Measurements from ENCODE around the gene FRMD4A. TPM values are rescaled to one million over a fixed set of nuclear protein-coding genes. Genes with fewer than 3 reads are reported as not detected.

FRMD4A gene
- total RNA-seq, 2 donors from 2014 or later, result 22.3 to 22.4 TPM

DNA sequence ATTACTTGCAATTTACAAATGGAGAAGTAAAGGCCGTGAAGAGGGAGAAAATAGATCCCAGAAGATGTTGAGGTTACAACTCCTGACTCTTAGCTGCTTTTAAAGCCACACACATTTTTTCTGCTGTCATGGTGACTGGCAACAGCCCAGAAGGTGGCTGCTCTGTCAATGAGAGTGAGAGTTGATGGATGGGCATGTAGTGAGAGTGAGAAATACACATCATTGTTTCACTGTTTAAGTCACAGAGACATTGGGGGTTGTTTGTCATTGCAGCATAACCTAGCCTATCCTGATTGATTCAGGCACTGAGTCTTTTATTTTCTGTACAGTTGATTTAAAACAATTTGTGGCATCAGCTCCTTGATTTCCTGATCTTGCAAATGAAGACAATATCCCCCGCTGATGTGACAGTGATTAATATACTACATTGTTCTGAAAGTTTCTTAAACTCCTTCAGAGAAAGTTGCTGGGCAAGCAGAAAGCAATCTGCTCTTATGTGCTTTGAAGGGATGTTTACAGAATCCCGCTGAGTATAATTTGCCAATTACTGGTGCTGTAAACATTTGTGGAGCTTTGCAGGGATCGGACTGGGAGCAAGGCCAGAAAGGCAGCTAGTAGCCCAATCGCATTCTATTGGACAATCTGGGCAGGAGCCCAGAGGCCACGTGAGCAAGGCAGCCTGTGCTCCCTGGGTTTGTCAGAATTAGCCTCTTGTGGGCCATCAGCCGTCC, 514.4 kb downstream of the FRMD4A start:
- Histone ChIP-seq H3K27me3 (ENCODE audit: control insufficient read depth, insufficient read depth, low read length, poor library complexity, severe bottlenecking) (no peaks in the 10 kb centered on the region), H3K36me3 (ENCODE audit: control insufficient read depth, insufficient read depth, low read length) (no peaks in the 10 kb centered on the region), H3K27ac (ENCODE audit: low read depth, low read length) (peak overlapping the region; percentile 24), H3K4me1 (ENCODE audit: control insufficient read depth, insufficient read depth, low read length) (no peaks in the 10 kb centered on the region), H3K9ac (ENCODE audit: extremely low read depth, low read length, poor library complexity, severe bottlenecking) (no peak overlapping the region), H3K4me3 (ENCODE audit: low read length) (no peak overlapping the region), H3K9me3 (ENCODE audit: control insufficient read depth, low read length) (peaks cover 20% of the 10 kb centered on the region)
- TF ChIP-seq, protein P1, sequence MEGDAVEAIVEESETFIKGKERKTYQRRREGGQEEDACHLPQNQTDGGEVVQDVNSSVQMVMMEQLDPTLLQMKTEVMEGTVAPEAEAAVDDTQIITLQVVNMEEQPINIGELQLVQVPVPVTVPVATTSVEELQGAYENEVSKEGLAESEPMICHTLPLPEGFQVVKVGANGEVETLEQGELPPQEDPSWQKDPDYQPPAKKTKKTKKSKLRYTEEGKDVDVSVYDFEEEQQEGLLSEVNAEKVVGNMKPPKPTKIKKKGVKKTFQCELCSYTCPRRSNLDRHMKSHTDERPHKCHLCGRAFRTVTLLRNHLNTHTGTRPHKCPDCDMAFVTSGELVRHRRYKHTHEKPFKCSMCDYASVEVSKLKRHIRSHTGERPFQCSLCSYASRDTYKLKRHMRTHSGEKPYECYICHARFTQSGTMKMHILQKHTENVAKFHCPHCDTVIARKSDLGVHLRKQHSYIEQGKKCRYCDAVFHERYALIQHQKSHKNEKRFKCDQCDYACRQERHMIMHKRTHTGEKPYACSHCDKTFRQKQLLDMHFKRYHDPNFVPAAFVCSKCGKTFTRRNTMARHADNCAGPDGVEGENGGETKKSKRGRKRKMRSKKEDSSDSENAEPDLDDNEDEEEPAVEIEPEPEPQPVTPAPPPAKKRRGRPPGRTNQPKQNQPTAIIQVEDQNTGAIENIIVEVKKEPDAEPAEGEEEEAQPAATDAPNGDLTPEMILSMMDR (conservative IDR thresholded peaks at IDR 0.05), result no peak
- peaks cover 27% of the 10 kb centered on the region for H3K9me3 Mint-ChIP-seq
- 88 to 90% methylated on average over 5 to 7 of the region's 7 CpGs for WGBS, 2 experiments (ENCODE audit: insufficient coverage in 1 of 2, insufficient read length in 1 of 2)
- peaks cover 8% of the 10 kb centered on the region for H3K36me3 Mint-ChIP-seq (ENCODE audit: low read depth)
- H3K27ac Mint-ChIP-seq, result no peak overlapping the region
- H3K27me3 Mint-ChIP-seq (ENCODE audit: insufficient read depth), result no peaks in the 10 kb centered on the region
- H3K4me1 Mint-ChIP-seq, result no peaks in the 10 kb centered on the region
- no peak for DNase-seq
- no peak overlapping the region for H3K4me3 Mint-ChIP-seq

DNA sequence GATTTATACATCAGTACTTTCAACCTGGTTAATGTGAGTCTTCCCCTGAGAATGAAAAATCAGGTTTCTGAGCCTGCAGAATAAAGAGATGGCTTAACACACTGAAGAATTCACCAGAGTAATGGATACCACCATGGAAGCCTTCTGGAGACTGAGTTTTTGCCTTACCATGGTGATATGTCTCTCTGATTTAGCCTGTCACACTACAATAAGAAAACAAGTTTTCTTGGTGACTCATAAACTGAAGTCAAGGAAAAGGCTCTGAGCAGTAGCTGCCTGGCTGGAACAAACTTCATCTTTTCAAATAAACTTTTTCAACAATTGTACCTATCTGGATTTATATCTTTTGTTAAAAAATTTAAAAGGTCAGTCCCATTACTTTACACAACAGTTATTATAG, 515.0 kb downstream of the FRMD4A start:
- no peaks in the 10 kb centered on the region for H3K36me3 ChIP-seq (ENCODE audit: control insufficient read depth, insufficient read depth, low read length)
- TF ChIP-seq, protein P1 (conservative IDR thresholded peaks at IDR 0.05), result no peak
- Mint-ChIP-seq H3K27me3 (ENCODE audit: insufficient read depth) (no peaks in the 10 kb centered on the region), H3K4me1 (no peaks in the 10 kb centered on the region), H3K27ac (no peak overlapping the region), H3K4me3 (no peak overlapping the region), H3K36me3 (ENCODE audit: low read depth) (peaks cover 8% of the 10 kb centered on the region), H3K9me3 (peaks cover 27% of the 10 kb centered on the region)
- no peak overlapping the region for H3K4me3 ChIP-seq (ENCODE audit: low read length)
- H3K9me3 ChIP-seq (ENCODE audit: control insufficient read depth, low read length), result peaks cover 20% of the 10 kb centered on the region
- no peaks in the 10 kb centered on the region for H3K4me1 ChIP-seq (ENCODE audit: control insufficient read depth, insufficient read depth, low read length)
- H3K9ac ChIP-seq (ENCODE audit: extremely low read depth, low read length, poor library complexity, severe bottlenecking), result no peak overlapping the region
- DNase-seq, result no peak
- no peak overlapping the region for H3K27ac ChIP-seq (ENCODE audit: low read depth, low read length)
- no peaks in the 10 kb centered on the region for H3K27me3 ChIP-seq (ENCODE audit: control insufficient read depth, insufficient read depth, low read length, poor library complexity, severe bottlenecking)

DNA sequence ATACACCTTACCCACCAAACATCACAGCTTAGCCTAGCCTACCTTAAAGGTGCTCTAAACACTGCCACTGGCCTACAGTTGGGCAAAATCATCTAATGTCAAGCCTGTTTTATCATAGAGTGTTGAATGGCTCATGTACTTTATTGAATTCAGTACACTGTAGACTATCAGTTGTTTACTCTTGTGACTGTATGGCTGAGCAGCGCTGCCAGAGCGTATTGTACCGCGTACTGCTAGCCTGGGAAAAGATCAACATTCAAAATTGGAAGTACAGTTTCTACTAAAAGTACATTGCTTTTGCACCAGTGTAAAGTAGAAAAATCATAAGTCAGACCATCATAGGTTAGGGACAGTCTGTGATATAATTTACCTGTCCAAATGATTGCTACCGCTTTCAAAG, 517.2 kb downstream of the FRMD4A start:
- TF ChIP-seq, protein P1 (conservative IDR thresholded peaks at IDR 0.05), result no peak
- no peaks in the 10 kb centered on the region for H3K36me3 ChIP-seq (ENCODE audit: control insufficient read depth, insufficient read depth, low read length)
- H3K9me3 ChIP-seq (ENCODE audit: control insufficient read depth, low read length), result peaks cover 20% of the 10 kb centered on the region
- Mint-ChIP-seq H3K9me3 (peaks cover 27% of the 10 kb centered on the region), H3K4me3 (no peak overlapping the region), H3K27me3 (ENCODE audit: insufficient read depth) (no peaks in the 10 kb centered on the region), H3K4me1 (peaks cover 14% of the 10 kb centered on the region), H3K36me3 (ENCODE audit: low read depth) (peaks cover 8% of the 10 kb centered on the region), H3K27ac (no peak overlapping the region)
- whole genome bisulfite sequencing, 2 experiments (ENCODE audit: insufficient coverage in 1 of 2, insufficient read length in 1 of 2), result 99 to 100% methylated on average over 5 of the region's 5 CpGs
- no peak overlapping the region for H3K27ac ChIP-seq (ENCODE audit: low read depth, low read length)
- no peak overlapping the region for H3K4me3 ChIP-seq (ENCODE audit: low read length)
- no peak overlapping the region for H3K9ac ChIP-seq (ENCODE audit: extremely low read depth, low read length, poor library complexity, severe bottlenecking)
- DNase-seq, result no peak
- peaks cover 12% of the 10 kb centered on the region for H3K4me1 ChIP-seq (ENCODE audit: control insufficient read depth, insufficient read depth, low read length)
- no peaks in the 10 kb centered on the region for H3K27me3 ChIP-seq (ENCODE audit: control insufficient read depth, insufficient read depth, low read length, poor library complexity, severe bottlenecking)

All from endodermal cell (in vitro differentiated cells).